CD4-positive, alpha-beta T cell (primary cell): Measurements from ENCODE around the gene CNGA3. TPM values are rescaled to one million over a fixed set of nuclear protein-coding genes. Genes with fewer than 3 reads are reported as not detected.
"Not testable (repeated sequence)": the region's sequence is repeated elsewhere in the genome, so short reads cannot be mapped to it uniquely, and the experiment has no call there.

ENCODE experiments used
- ATAC-seq: fragments of 200-7000 bp; cut with Tn5 transposase; one replicate; pipeline ENCODE4 v1.10.0; 2022; ENCODE audit warnings: mild to moderate bottlenecking; ENCODE audit not compliant: poor library complexity
- CTCF ChIA-PET: fragments of 350-600 bp; sonication (Branson Sonifier 250); formaldehyde crosslinking; loops from one replicate; lab custom pipeline; 2021; ENCODE audit warnings: antibody characterized with exemption, inconsistent platforms; lab: Charles Lee
- POLR2A ChIA-PET: fragments of 350-600 bp; sonication (Branson Sonifier 250); formaldehyde crosslinking; loops from one replicate; lab custom pipeline; 2021; ENCODE audit warnings: antibody characterized with exemption, inconsistent platforms; lab: Charles Lee
- DNase-seq, 14 experiments: peaks; one replicate each; pipeline ENCODE4 v3.0.0-alpha.2; 2013 to 2020; ENCODE audit warnings: mixed read lengths in 2 of 14
- H3K27ac ChIP-seq, 2 donors: one replicate each; pipeline versions ENCODE4 v1.5.1 to v1.7.0; 2013; ENCODE audit warnings: low read length in 2 of 2, low read depth in 1 of 2, mild to moderate bottlenecking in 1 of 2
- H3K27me3 ChIP-seq, 2 experiments: 1 replicate in 1 of 2; 2 replicates in 1 of 2; pipeline versions ENCODE4 v1.6.1 to v1.7.0; 2013; ENCODE audit warnings: low read length in 2 of 2, control low read depth in 1 of 2, mild to moderate bottlenecking in 1 of 2, moderate library complexity in 1 of 2; ENCODE audit not compliant: insufficient read depth in 2 of 2, control insufficient read depth in 1 of 2
- H3K36me3 ChIP-seq: one replicate; pipeline ENCODE4 v1.6.1; 2013; ENCODE audit warnings: low read length, control low read depth; ENCODE audit not compliant: insufficient read depth
- H3K4me1 ChIP-seq: one replicate; pipeline ENCODE4 v1.6.1; 2013; ENCODE audit warnings: low read length, control low read depth; ENCODE audit not compliant: insufficient read depth
- H3K4me3 ChIP-seq: one replicate; pipeline ENCODE4 v1.5.1; 2013; ENCODE audit warnings: mild to moderate bottlenecking, low read length, moderate library complexity
- H3K9me3 ChIP-seq, 2 experiments: 1 replicate in 1 of 2; 2 replicates in 1 of 2; pipeline versions ENCODE4 v1.6.1 to v1.7.0; 2013; ENCODE audit warnings: low read length in 2 of 2, mild to moderate bottlenecking in 2 of 2, control low read depth in 1 of 2, moderate library complexity in 1 of 2; ENCODE audit not compliant: control insufficient read depth in 1 of 2, insufficient read depth in 1 of 2
- H3K27ac Mint-ChIP-seq: one replicate; pipeline ENCODE4 v1.8.0; 2020; ENCODE audit warnings: mixed read lengths
- H3K27me3 Mint-ChIP-seq: one replicate; pipeline ENCODE4 v1.8.0; 2021; ENCODE audit warnings: mixed read lengths
- H3K36me3 Mint-ChIP-seq: one replicate; pipeline ENCODE4 v1.8.0; 2021; ENCODE audit warnings: low read depth, mixed read lengths
- H3K4me1 Mint-ChIP-seq: one replicate; pipeline ENCODE4 v1.8.0; 2021; ENCODE audit warnings: low read depth, mixed read lengths
- H3K4me3 Mint-ChIP-seq: one replicate; pipeline ENCODE4 v1.8.0; 2020; ENCODE audit warnings: mild to moderate bottlenecking, mixed read lengths
- H3K9me3 Mint-ChIP-seq: one replicate; pipeline ENCODE4 v1.8.0; 2020; ENCODE audit warnings: mixed read lengths
- CTCF ChIP-seq: fragments of 200-600 bp; IDR thresholded peaks from one replicate; pipeline ENCODE4 v1.8.0; 2022; ENCODE audit warnings: antibody characterized with exemption, mild to moderate bottlenecking
- intact Hi-C, 2 experiments: fragments of 100-400 bp; cut with DNase I in 1 of 2; cut with micrococcal nuclease in 1 of 2; formaldehyde crosslinking; loops; one replicate each; pipeline versions ENCODE4 v1.15.1 to v1.9.0; 2023 to 2025; cut with DNase I, micrococcal nuclease
- total RNA-seq, 174 experiments: library from RNA in 2 of 174; stranded (reverse) in 2 of 174; gene quantifications; one replicate each; pipeline ENCODE4 v1.2.3 and lab custom pipeline; 2021 to 2026

The CNGA3 gene
- total RNA-seq, 2 experiments from 2014 or later, result not detected

- DNase-seq, result no peak
- Mint-ChIP-seq H3K4me3 (no peak overlapping the region), H3K27me3 (peaks cover 38% of the 10 kb centered on the region), H3K9me3 (peaks cover 12% of the 10 kb centered on the region), H3K27ac (no peak overlapping the region), H3K4me1 (no peaks in the 10 kb centered on the region), H3K36me3 (peaks cover 6% of the 10 kb centered on the region)
- TF ChIP-seq CTCF, result no peak
- POLR2A ChIA-PET, result no interaction called here
- Histone ChIP-seq H3K4me3 (no peak overlapping the region), H3K9me3 (peaks cover 10 to 21% of the 10 kb centered on the region in 2 experiments), H3K27me3 (no peaks in the 10 kb centered on the region), H3K4me1 (no peaks in the 10 kb centered on the region), H3K27ac (no peak overlapping the region), H3K36me3 (no peaks in the 10 kb centered on the region)
- no peak for ATAC-seq
- intact Hi-C loops, result no loop called here
- CTCF ChIA-PET, result no interaction called here
Observed at GRCh38 chr2:98317214-98317613, 29.0 kb upstream of the CNGA3 start.

- H3K27ac ChIP-seq, DNase-seq, H3K4me3 ChIP-seq, POLR2A ChIA-PET, H3K36me3 ChIP-seq, intact Hi-C loops, ATAC-seq, H3K27me3 ChIP-seq, H3K27ac Mint-ChIP-seq, H3K36me3 Mint-ChIP-seq, CTCF ChIA-PET, H3K4me3 Mint-ChIP-seq, H3K4me1 Mint-ChIP-seq, H3K4me1 ChIP-seq: not testable (repeated sequence)
- peaks cover 9 to 21% of the 10 kb centered on the region in 2 experiments for H3K9me3 ChIP-seq
- H3K9me3 Mint-ChIP-seq, result peaks cover 22% of the 10 kb centered on the region
- peaks cover 27% of the 10 kb centered on the region for H3K27me3 Mint-ChIP-seq
Observed at GRCh38 chr2:98320171-98320570, 26.1 kb upstream of the CNGA3 start.

GRCh38 chr2:98324181-98324580 lies 22.1 kb upstream of the CNGA3 start:
- Mint-ChIP-seq H3K27ac (no peak overlapping the region), H3K4me1 (no peaks in the 10 kb centered on the region), H3K4me3 (no peak overlapping the region), H3K27me3 (peaks cover 15% of the 10 kb centered on the region), H3K9me3 (peaks cover 22% of the 10 kb centered on the region), H3K36me3 (peaks cover 6% of the 10 kb centered on the region)
- Histone ChIP-seq H3K36me3 (no peaks in the 10 kb centered on the region), H3K9me3 (peaks cover 9 to 21% of the 10 kb centered on the region in 2 experiments), H3K27me3 (no peaks in the 10 kb centered on the region), H3K4me3 (no peak overlapping the region), H3K27ac (no peak overlapping the region), H3K4me1 (no peaks in the 10 kb centered on the region)
- DNase-seq, result no peak
- intact Hi-C loops, result no loop called here
- ATAC-seq, result no peak
- POLR2A ChIA-PET, result no interaction called here
- TF ChIP-seq CTCF, result no peak
- CTCF ChIA-PET, result no interaction called here

- Mint-ChIP-seq H3K4me1 (no peaks in the 10 kb centered on the region), H3K9me3 (peaks cover 10% of the 10 kb centered on the region), H3K27me3 (peaks cover 17% of the 10 kb centered on the region), H3K4me3 (no peak overlapping the region), H3K27ac (no peak overlapping the region), H3K36me3 (no peaks in the 10 kb centered on the region)
- Histone ChIP-seq H3K27ac (no peak overlapping the region), H3K4me3 (no peak overlapping the region), H3K4me1 (no peaks in the 10 kb centered on the region), H3K27me3 (peaks cover 3% of the 10 kb centered on the region in 2 experiments), H3K9me3 (no peaks in the 10 kb centered on the region), H3K36me3 (no peaks in the 10 kb centered on the region)
- ChIA-PET POLR2A (no interaction called here), CTCF (no interaction called here)
- TF ChIP-seq CTCF, result no peak
- DNase-seq, result no peak
- intact Hi-C loops, result no loop called here
- no peak for ATAC-seq
Observed at GRCh38 chr2:98327776-98328175, 18.5 kb upstream of the CNGA3 start.
